A549 (cell line): ENCODE results near the gene MLST8. TPM values are rescaled to one million over a fixed set of nuclear protein-coding genes. Genes with fewer than 3 reads are reported as not detected.
"Not testable (repeated sequence)": the region's sequence is repeated elsewhere in the genome, so short reads cannot be mapped to it uniquely, and the experiment has no call there.

Source experiments
- ATAC-seq, 2 experiments: fragments of 200-7000 bp in 1 of 2; fragments of >200 bp in 1 of 2; cut with Nextera tagmentation in 1 of 2; cut with Tn5 transposase in 1 of 2; 3 replicates each; pipeline versions ENCODE4 v1.8.0 to v1.9.1; 2018 to 2020; ENCODE audit warnings: mild to moderate bottlenecking in 1 of 2, moderate library complexity in 1 of 2
- CTCF ChIA-PET: fragments of 300-600 bp; sonication (Branson Sonifier 250); formaldehyde crosslinking; extraction: SDS; loops from one replicate; lab custom pipeline; 2021; ENCODE audit warnings: antibody characterized with exemption, inconsistent platforms; lab: Yijun Ruan, JAX
- POLR2A ChIA-PET: fragments of 350-600 bp; formaldehyde crosslinking; extraction: SDS; loops from one replicate; lab custom pipeline; 2021; ENCODE audit warnings: antibody characterized with exemption, inconsistent platforms; lab: Yijun Ruan, JAX
- DNase-seq, 2 experiments: peaks; one replicate each; pipeline versions ENCODE4 v3.0.0 to v3.0.0-alpha.2; 2011 to 2016; ENCODE audit warnings: low read depth in 1 of 2, low spot score in 1 of 2
- FAIRE-seq: peaks from 2 replicates; lab custom pipeline; 2011; peaks lifted over from hg19 to GRCh38; lab: Jason Lieb, UNC
- H3K27ac ChIP-seq, 2 experiments: fragments of >200 bp; sonication (Bioruptor Twin); formaldehyde crosslinking; 3 replicates each; pipeline ENCODE4 v1.5.1; 2016 to 2017
- H3K4me1 ChIP-seq: fragments of >200 bp; sonication (Bioruptor Twin); formaldehyde crosslinking; 3 replicates; pipeline ENCODE4 v1.6.1; 2016
- H3K4me2 ChIP-seq: fragments of >200 bp; sonication (Bioruptor Twin); formaldehyde crosslinking; 3 replicates; pipeline ENCODE4 v1.6.1; 2016
- H3K4me3 ChIP-seq: fragments of >200 bp; sonication (Bioruptor Twin); formaldehyde crosslinking; 3 replicates; pipeline ENCODE4 v1.5.1; 2016
- H3K9me3 ChIP-seq: fragments of >200 bp; sonication (Bioruptor Twin); formaldehyde crosslinking; 3 replicates; pipeline ENCODE4 v1.6.1; 2016
- BCL3 ChIP-seq: fragments of >200 bp; sonication (Bioruptor Twin); formaldehyde crosslinking; IDR thresholded peaks from 3 replicates; pipeline ENCODE4 v1.6.1; 2016
- CHD4 ChIP-seq: fragments of 200-600 bp; sonication (generic); IDR thresholded peaks from 2 replicates; pipeline ENCODE4 v1.6.1; 2016; ENCODE audit warnings: antibody characterized with exemption, mild to moderate bottlenecking, borderline replicate concordance
- KDM1A ChIP-seq: fragments of 200-600 bp; sonication (generic); IDR thresholded peaks from 2 replicates; pipeline ENCODE4 v1.6.1; 2016; ENCODE audit warnings: low read depth, mild to moderate bottlenecking
- MAZ ChIP-seq: fragments of 150-350 bp; IDR thresholded peaks from 2 replicates; pipeline ENCODE4 v1.6.1; 2014; ENCODE audit warnings: antibody characterized with exemption, low read depth, low read length, borderline replicate concordance
- MYC ChIP-seq: IDR thresholded peaks from 2 replicates; pipeline ENCODE4 v1.6.1; 2012; ENCODE audit warnings: mild to moderate bottlenecking, inconsistent platforms, low read length, improper control_type of control experiment, borderline replicate concordance
- PBX3 ChIP-seq: IDR thresholded peaks from 2 replicates; pipeline ENCODE4 v1.6.1; 2012
- RFX5 ChIP-seq: fragments of 450-650 bp; IDR thresholded peaks from 2 replicates; pipeline ENCODE4 v1.7.1; 2014; ENCODE audit warnings: antibody characterized with exemption, mild to moderate bottlenecking, moderate library complexity
- SMC3 ChIP-seq: fragments of >200 bp; sonication (Bioruptor Twin); formaldehyde crosslinking; IDR thresholded peaks from 3 replicates; pipeline ENCODE4 v1.6.1; 2018; ENCODE audit warnings: inconsistent platforms
- ZC3H11A ChIP-seq: fragments of 450-650 bp; IDR thresholded peaks from 2 replicates; pipeline ENCODE4 v1.6.1; 2014; ENCODE audit warnings: antibody characterized with exemption, mild to moderate bottlenecking
- WGBS: methylation state at CpG from one replicate; pipeline ENCODE4 v1.1.6; 2017; ENCODE audit errors: missing lambda C conversion rate; 5-methylcytosine and 5-hydroxymethylcytosine counted together
- polyA plus RNA-seq, 4 experiments: library from polyadenylated mRNA; depleted of rRNA in 3 of 4; stranded (reverse); fragments of >200 nt; fragmentation: RNase III in 1 of 4; extraction: RNeasy Plus Mini Kit Qiagen cat#74134 plus additional on column Dnase treatment in 1 of 4; gene quantifications; 2 replicates in 3 of 4; 3 replicates in 1 of 4; pipeline ENCODE4 v1.2.3, GENCODE V29; 2011 to 2017

The MLST8 gene
- polyA plus RNA-seq, 2 of the 4 experiments (the other 2 are of a cell fraction): 46.8 to 53.9 TPM

GRCh38 chr16:2199621-2200139 is 5.6 kb upstream of the MLST8 start:
- ChIA-PET POLR2A (interaction anchor here (1.8 kb wide), 1 partner anchor 44 kb away, joined by 4 read pairs; the partner anchor contains the start of gene TRAF7), CTCF (interaction anchor here (1.1 to 1.2 kb wide), 3 partner anchors 11 to 262 kb away, joined by 3 read pairs; no protein-coding TSS in a partner anchor)
- Histone ChIP-seq H3K9me3 (no peaks in the 10 kb centered on the region), H3K4me3 (no peak overlapping the region), H3K4me1 (peaks cover 11% of the 10 kb centered on the region), H3K27ac (no peak overlapping the region), H3K4me2 (no peak overlapping the region)
- TF ChIP-seq KDM1A (no peak), RFX5 (no peak)
- DNase-seq (no peak), ATAC-seq (no peak), FAIRE-seq (no peak)
- WGBS: 85% methylated on average over 14 of the region's 14 CpGs

- POLR2A ChIA-PET: interaction anchor here (1.8 kb wide), 1 partner anchor 45 kb away, joined by 4 read pairs; the partner anchor contains the start of gene TRAF7
- CTCF ChIA-PET: interaction anchor here (1.1 to 1.2 kb wide), 2 partner anchors 11 to 32 kb away, joined by 3 read pairs; no protein-coding TSS in a partner anchor
Measured at GRCh38 chr16:2200313-2200712, 4.9 kb upstream of the MLST8 start.

GRCh38 chr16:2203119-2203688 is 2.0 kb upstream of the MLST8 start:
- H3K4me1 ChIP-seq, ATAC-seq, H3K4me2 ChIP-seq, FAIRE-seq, H3K4me3 ChIP-seq, DNase-seq, H3K9me3 ChIP-seq, H3K27ac ChIP-seq: not testable (repeated sequence)
- TF ChIP-seq ZC3H11A: peak; percentile 69
- WGBS: 93% methylated on average over 8 of the region's 8 CpGs
- POLR2A ChIA-PET: interaction anchor here (0.8 to 1.6 kb wide), 2 partner anchors 12 to 48 kb away, joined by 3 to 8 read pairs; partner anchors contain the start of genes PGP and TRAF7
- CTCF ChIA-PET: interaction anchor here (1.2 to 2.6 kb wide), 2 partner anchors 9 to 137 kb away, joined by 4 to 25 read pairs; partner anchors contain the start of gene ABCA3

More at GRCh38 chr16:2200313-2200712, 4.9 kb upstream of the MLST8 start:
- Histone ChIP-seq H3K27ac (no peak overlapping the region), H3K9me3 (no peaks in the 10 kb centered on the region), H3K4me3 (no peak overlapping the region), H3K4me2 (no peak overlapping the region), H3K4me1 (peaks cover 6% of the 10 kb centered on the region)
- DNase-seq (no peak), FAIRE-seq (no peak), ATAC-seq (no peak)
- WGBS: 79% methylated on average over 6 of the region's 6 CpGs
- TF ChIP-seq CHD4: no peak
- TF ChIP-seq MAZ: no peak

GRCh38 chr16:2204416-2205103 is 694 bp upstream of the MLST8 start:
- H3K4me3 ChIP-seq: peak overlapping the region; percentile 83
- CTCF ChIA-PET: interaction anchor here (1.2 to 2.6 kb wide), 2 partner anchors 10 to 136 kb away, joined by 4 to 25 read pairs; partner anchors contain the start of gene ABCA3
- ATAC-seq (peak; percentile 5 to 12; a peak in 4 of 6 replicates), FAIRE-seq (no peak), DNase-seq (no peak)
- POLR2A ChIA-PET: interaction anchor here (1.3 to 3.0 kb wide), 5 partner anchors 10 to 50 kb away, joined by 4 to 31 read pairs (median 8); partner anchors contain the start of genes PGP and TRAF7
- peak overlapping the region; percentile 97 to 98 for H3K27ac ChIP-seq
- WGBS: 80% methylated on average over 13 of the region's 13 CpGs
- peak overlapping the region; percentile 99 for H3K4me2 ChIP-seq
- no peaks in the 10 kb centered on the region for H3K9me3 ChIP-seq
- TF ChIP-seq SMC3: no peak
- no peak for TF ChIP-seq BCL3
- TF ChIP-seq RFX5: no peak
- TF ChIP-seq, all 56 proteins: peak for 0
- H3K4me1 ChIP-seq: peaks cover 9% of the 10 kb centered on the region; the same call in 2 of the 3 replicates

- Histone ChIP-seq H3K27ac (peak overlapping the region; percentile 97 to 98), H3K4me2 (peak overlapping the region; percentile 99), H3K4me3 (peak overlapping the region; percentile 83), H3K4me1 (peaks cover 14% of the 10 kb centered on the region; the same call in 2 of the 3 replicates), H3K9me3 (no peaks in the 10 kb centered on the region)
- WGBS: 18% methylated on average over 6 of the region's 16 CpGs
- FAIRE-seq: no peak
- DNase-seq: no peak
- ATAC-seq: peak; percentile 21 to 45
- POLR2A ChIA-PET: interaction anchor here (0.9 to 3.0 kb wide), 5 partner anchors 9 to 51 kb away, joined by 4 to 31 read pairs (median 8); partner anchors contain the start of genes ECI1, PGP and TRAF7
- CTCF ChIA-PET: interaction anchor here (1.1 to 4.8 kb wide), 3 partner anchors 9 to 37 kb away, joined by 3 to 28 read pairs (median 3); partner anchors contain the start of gene PGP
- TF ChIP-seq PBX3 (0 out of 2 replicates have a peak, but pooled peaks have one; percentile 7), MYC (no peak)
- TF ChIP-seq, all 56 proteins: peak for 1
Measured at GRCh38 chr16:2205967-2206313, 686 bp downstream of the MLST8 start.
